ENCODE measurements around the gene PLIN4. TPM values are rescaled to one million over a fixed set of nuclear protein-coding genes. Genes with fewer than 3 reads are reported as not detected.

PLIN4 gene
- polyA plus RNA-seq, 4 donors = 0.50 to 16.9 (median 1.1) TPM

DNA sequence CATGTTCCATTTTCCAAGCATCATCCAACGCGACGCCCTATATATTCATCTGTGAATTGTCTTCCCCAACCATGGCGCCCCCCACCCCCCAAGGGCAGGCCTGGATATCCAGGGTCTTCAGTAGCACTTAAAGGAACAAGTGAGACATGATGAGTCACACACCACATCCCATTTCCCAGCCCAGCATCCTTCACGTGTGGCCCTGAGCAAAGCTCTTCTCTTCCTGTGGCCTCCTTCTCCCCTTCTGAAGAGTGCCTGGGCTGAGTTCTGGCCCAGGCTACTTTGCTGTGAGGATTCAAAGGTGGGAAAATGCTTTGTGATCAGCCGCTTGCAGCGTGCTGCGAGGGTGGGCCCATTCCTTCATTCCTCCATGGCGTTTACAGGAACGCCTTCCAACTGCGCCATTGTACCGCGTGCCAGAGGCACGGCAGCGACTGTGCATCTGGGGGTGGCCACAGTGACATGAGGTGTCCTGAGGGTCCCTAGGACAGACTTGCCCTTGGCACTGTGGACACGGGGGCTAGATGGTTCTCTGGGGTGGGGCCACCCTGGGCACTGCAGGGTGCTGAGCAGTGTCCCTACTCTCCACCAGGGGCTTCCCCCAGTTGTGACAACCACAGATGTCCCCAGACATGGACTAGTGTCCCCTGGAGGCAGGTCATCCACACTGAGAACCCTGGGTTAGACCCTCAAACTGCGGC, 11.7 kb downstream of the PLIN4 start:
- no peak for DNase-seq
- peaks cover 0 to 48% (median 3%) of the 10 kb centered on the region in 3 donors for H3K36me3 ChIP-seq (ENCODE audit: control insufficient read depth in 3 of 3, insufficient read depth in 2 of 3, low read depth in 1 of 3, low read length in 3 of 3)
- WGBS, 3 donors = 85 to 87% (median 85%) methylated on average over 17 of the region's 17 CpGs
- H3K4me3 ChIP-seq (ENCODE audit: low read depth in 1 of 3, low read length in 3 of 3) = no peak overlapping the region
- H3K27me3 ChIP-seq (ENCODE audit: control insufficient read depth in 3 of 3, insufficient read depth in 3 of 3, low read length in 3 of 3) = no peaks in the 10 kb centered on the region
- no peak overlapping the region for H3K27ac ChIP-seq (ENCODE audit: low read depth in 1 of 3, low read length in 2 of 3)
- H3K9me3 ChIP-seq (ENCODE audit: control insufficient read depth in 2 of 2, insufficient read depth in 1 of 2, low read depth in 1 of 2, low read length in 1 of 2) = no peaks in the 10 kb centered on the region
- no peak for FAIRE-seq
- no peaks in the 10 kb centered on the region for H3K4me1 ChIP-seq (ENCODE audit: control insufficient read depth in 3 of 3, insufficient read depth in 2 of 3, low read depth in 1 of 3, low read length in 2 of 3)

DNA sequence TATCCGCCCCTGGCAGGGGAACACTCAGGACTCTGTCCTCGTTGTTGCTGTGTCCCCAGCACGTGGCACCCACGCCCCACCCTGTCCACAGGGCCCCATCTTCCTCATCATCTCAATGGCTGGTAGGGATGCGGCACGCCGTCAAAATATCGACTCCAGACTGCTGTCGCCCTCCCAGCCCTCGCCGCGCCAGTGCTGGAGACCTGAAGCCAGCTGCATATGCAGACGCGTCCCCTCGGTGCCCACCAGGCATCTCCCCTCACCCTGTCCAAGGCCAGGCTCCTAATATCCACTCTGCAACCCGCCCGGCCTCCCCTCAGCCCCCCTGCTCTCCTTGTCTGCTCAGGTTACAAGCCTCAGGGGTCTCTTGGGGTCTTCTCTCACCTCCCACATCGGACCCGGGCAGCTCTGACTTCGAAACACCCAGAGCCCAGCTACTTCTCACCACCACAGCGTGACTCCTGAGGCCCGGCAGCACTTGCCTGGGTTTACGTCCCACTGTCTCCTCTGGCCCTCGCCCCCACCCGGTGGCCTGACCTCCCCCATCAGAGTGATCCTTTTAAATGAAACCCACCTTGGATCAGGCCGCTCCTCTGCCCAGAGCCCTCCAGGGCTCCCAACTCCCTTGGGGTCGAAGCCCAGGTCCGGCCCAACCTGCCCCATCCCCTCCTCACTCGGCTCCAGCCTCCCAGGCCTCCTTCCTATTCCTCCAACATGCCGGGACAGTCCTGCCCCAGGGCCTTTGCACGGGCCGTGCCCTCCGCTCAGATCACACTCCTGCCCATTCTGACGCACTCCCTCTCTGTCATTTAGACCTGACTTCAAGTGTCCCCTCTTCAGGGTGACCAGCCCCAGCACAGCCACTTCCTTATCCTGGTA, 12.5 kb downstream of the PLIN4 start:
- no peak for FAIRE-seq
- peaks cover 2 to 56% (median 4%) of the 10 kb centered on the region in 3 donors for H3K36me3 ChIP-seq (ENCODE audit: control insufficient read depth in 3 of 3, insufficient read depth in 2 of 3, low read depth in 1 of 3, low read length in 3 of 3)
- H3K27me3 ChIP-seq (ENCODE audit: control insufficient read depth in 3 of 3, insufficient read depth in 3 of 3, low read length in 3 of 3) = no peaks in the 10 kb centered on the region
- no peak overlapping the region for H3K27ac ChIP-seq (ENCODE audit: low read depth in 1 of 3, low read length in 2 of 3)
- no peak for DNase-seq
- H3K4me1 ChIP-seq (ENCODE audit: control insufficient read depth in 3 of 3, insufficient read depth in 2 of 3, low read depth in 1 of 3, low read length in 2 of 3) = no peaks in the 10 kb centered on the region
- no peak overlapping the region for H3K4me3 ChIP-seq (ENCODE audit: low read depth in 1 of 3, low read length in 3 of 3)
- H3K9me3 ChIP-seq (ENCODE audit: control insufficient read depth in 2 of 2, insufficient read depth in 1 of 2, low read depth in 1 of 2, low read length in 1 of 2) = no peaks in the 10 kb centered on the region
- WGBS, 3 donors = 94 to 95% (median 94%) methylated on average over 34 of the region's 34 CpGs

DNA sequence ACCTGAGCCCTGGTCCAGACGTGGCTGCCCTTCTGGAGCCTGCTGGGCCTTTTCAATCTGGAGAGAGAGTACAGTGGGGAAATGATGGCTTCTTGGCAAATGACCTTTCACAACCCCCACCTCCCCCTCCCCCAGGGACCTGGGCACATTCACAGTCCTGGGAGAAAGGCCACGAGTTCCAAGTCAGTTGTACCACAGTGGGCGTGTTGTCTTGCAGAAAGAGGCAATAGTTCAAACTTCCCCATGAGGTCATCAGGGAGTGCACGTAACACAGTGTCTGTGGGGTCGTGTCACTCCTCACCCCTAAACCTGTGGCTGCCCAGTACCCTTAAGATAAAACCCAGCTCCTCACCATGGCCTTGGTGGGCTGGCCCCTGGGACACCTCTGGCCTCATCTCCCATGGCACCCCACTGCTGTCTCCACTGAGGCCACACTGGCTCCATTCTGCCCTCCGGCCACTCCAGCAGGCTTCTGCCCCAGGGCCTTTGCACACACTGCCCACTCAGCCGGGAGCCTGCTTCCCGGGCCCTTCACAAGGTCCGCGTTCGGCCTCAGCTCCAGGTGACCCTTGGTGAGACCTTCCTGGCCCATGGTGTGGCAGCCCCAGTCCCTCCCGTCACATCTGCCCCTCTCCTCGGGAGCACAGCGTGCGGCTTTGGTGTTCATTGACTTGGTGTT, 13.3 kb downstream of the PLIN4 start:
- WGBS, 3 donors = 76 to 90% (median 81%) methylated on average over 14 to 15 of the region's 15 CpGs
- H3K4me3 ChIP-seq (ENCODE audit: low read depth in 1 of 3, low read length in 3 of 3) = no peak overlapping the region
- H3K4me1 ChIP-seq (ENCODE audit: control insufficient read depth in 3 of 3, insufficient read depth in 2 of 3, low read depth in 1 of 3, low read length in 2 of 3) = no peaks in the 10 kb centered on the region
- FAIRE-seq (no peak), DNase-seq (no peak)
- H3K9me3 ChIP-seq (ENCODE audit: control insufficient read depth in 2 of 2, insufficient read depth in 1 of 2, low read depth in 1 of 2, low read length in 1 of 2) = no peaks in the 10 kb centered on the region
- H3K27me3 ChIP-seq (ENCODE audit: control insufficient read depth in 3 of 3, insufficient read depth in 3 of 3, low read length in 3 of 3) = no peaks in the 10 kb centered on the region
- peaks cover 2 to 63% (median 4%) of the 10 kb centered on the region in 3 donors for H3K36me3 ChIP-seq (ENCODE audit: control insufficient read depth in 3 of 3, insufficient read depth in 2 of 3, low read depth in 1 of 3, low read length in 3 of 3)
- no peak overlapping the region for H3K27ac ChIP-seq (ENCODE audit: low read depth in 1 of 3, low read length in 2 of 3)

DNA sequence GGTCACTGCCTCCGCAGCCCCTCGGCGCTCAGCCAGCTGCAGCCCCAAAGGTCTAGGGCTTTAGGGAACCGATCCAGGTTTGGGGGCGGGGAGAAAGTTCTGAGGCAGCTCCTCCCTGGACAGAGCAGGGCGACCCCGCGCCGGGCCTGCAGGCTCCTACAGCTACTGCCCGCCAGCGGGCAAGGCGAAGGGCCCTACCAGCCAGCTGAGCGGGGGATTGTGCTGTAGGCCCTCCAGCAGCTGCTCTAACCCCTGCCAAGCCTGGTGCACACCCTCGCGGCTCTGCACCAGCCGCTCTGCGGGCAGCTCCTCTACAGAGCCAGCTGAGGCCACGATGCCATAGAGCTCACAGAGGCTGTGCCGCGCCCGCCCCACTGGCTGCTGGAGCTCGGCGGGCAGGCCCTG, 14.0 kb downstream of the PLIN4 start:
- Histone ChIP-seq H3K9me3 (ENCODE audit: control insufficient read depth in 2 of 2, insufficient read depth in 1 of 2, low read depth in 1 of 2, low read length in 1 of 2) (no peaks in the 10 kb centered on the region), H3K4me3 (ENCODE audit: low read depth in 1 of 3, low read length in 3 of 3) (no peak overlapping the region), H3K4me1 (ENCODE audit: control insufficient read depth in 3 of 3, insufficient read depth in 2 of 3, low read depth in 1 of 3, low read length in 2 of 3) (no peaks in the 10 kb centered on the region), H3K36me3 (ENCODE audit: control insufficient read depth in 3 of 3, insufficient read depth in 2 of 3, low read depth in 1 of 3, low read length in 3 of 3) (peaks cover 4 to 71% (median 7%) of the 10 kb centered on the region in 3 donors), H3K27me3 (ENCODE audit: control insufficient read depth in 3 of 3, insufficient read depth in 3 of 3, low read length in 3 of 3) (no peaks in the 10 kb centered on the region), H3K27ac (ENCODE audit: low read depth in 1 of 3, low read length in 2 of 3) (no peak overlapping the region)
- FAIRE-seq = no peak
- 86 to 91% (median 91%) methylated on average over 20 to 23 of the region's 23 CpGs for WGBS, 3 donors
- no peak for DNase-seq

DNA sequence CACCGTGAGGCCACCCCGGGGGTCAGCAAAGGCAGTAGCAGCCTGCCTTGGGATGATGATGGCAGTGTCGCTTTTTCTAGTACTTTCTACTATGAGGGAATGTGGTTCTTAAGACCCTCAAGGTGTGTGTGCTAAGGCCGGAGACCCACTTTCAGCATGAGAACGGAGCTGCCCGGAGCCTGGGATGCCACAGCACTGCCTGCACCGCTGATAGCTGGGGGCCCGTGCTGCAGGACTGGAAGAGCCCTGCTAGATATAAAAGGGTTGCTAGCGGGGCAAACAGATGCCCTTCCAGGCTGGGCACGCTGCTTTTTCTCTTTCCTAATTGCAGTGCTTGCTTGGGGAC, 14.5 kb downstream of the PLIN4 start:
- Histone ChIP-seq H3K9me3 (ENCODE audit: control insufficient read depth in 2 of 2, insufficient read depth in 1 of 2, low read depth in 1 of 2, low read length in 1 of 2) (no peaks in the 10 kb centered on the region), H3K4me3 (ENCODE audit: low read depth in 1 of 3, low read length in 3 of 3) (no peak overlapping the region), H3K27me3 (ENCODE audit: control insufficient read depth in 3 of 3, insufficient read depth in 3 of 3, low read length in 3 of 3) (no peaks in the 10 kb centered on the region), H3K36me3 (ENCODE audit: control insufficient read depth in 3 of 3, insufficient read depth in 2 of 3, low read depth in 1 of 3, low read length in 3 of 3) (peaks cover 5 to 73% (median 9%) of the 10 kb centered on the region in 3 donors), H3K27ac (ENCODE audit: low read depth in 1 of 3, low read length in 2 of 3) (no peak overlapping the region), H3K4me1 (ENCODE audit: control insufficient read depth in 3 of 3, insufficient read depth in 2 of 3, low read depth in 1 of 3, low read length in 2 of 3) (no peaks in the 10 kb centered on the region)
- DNase-seq (no peak), FAIRE-seq (no peak)
- WGBS, 3 donors = 89 to 94% (median 91%) methylated on average over 10 of the region's 10 CpGs

DNA sequence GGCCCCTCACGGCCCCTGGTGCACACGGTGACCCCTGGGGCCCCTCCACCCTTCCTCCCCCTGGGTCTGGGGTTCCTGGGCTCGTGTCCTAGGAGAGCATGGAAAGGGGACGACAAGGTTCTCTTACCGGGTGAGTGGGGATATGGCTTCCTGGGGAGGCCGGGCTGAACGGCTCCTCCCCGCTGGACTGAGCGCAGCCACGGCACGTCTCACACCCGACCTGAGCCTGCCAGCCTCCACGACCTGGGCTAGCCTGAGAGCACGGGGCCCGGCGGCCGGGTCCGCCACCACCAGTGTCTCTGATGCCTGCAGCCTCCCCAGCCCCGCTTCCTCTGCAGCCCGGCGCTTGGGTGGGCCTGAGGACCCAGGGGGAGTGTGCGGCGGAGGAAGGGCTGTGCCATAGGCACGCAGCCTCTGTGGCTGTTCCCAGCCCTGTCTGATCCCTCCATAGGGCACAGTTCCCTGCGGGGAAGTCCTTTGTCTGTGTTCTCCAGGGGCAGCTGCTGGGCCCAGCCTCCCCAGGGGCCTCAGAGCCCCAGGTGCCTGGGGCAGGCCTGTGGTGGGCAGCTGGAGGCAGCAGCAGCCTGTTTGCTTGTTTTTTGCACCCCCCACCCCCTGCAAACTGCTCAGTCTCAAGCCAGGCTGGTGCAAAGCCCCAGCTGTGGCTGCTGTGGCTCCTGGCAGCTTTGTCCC, 15.0 kb downstream of the PLIN4 start:
- no peak for FAIRE-seq

DNA sequence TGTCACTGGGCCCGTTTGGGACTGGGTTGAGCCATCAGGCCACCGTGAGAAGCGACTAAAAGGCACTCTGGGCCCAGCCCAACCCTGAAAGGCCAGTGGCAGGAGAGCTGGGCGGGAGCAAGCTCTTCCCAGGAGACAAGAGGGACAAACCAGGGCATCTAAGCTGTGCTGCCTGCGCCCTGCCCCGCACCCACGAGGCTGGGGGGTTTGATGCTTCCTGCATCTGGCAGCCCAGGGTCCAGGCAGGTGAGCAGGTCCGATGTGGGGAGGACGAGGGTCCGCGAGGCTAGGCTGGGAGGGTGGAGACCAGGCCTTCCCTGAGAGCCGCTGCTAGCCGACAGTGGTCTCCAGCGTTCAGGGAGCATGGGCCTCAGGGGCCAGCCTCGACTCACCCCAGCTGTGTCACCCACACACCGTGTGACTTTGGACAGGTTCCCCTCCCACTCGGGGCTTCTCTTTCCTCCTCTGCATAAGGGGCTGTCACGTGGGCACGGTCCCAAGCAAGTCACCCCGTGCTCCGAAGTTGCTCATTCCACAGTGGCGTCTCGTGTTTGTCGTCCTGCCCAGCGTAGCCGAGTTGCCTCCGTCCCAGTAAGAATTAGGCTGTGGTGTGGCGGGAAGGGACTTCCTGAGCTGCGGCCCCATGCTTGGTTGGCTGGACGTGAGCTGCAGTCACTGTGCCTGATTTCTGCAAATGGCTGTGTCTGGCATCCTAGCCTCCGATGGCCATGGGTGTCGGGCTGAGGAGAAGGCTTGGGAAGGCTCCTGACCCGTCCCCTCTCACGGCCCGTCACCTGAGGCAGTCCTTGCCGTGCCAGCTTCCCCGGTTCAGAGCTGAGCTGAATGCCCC, 15.8 kb downstream of the PLIN4 start:
- H3K27me3 ChIP-seq (ENCODE audit: control insufficient read depth in 3 of 3, insufficient read depth in 3 of 3, low read length in 3 of 3) = no peaks in the 10 kb centered on the region
- WGBS, 3 donors = 89 to 95% (median 92%) methylated on average over 36 to 37 of the region's 37 CpGs
- DNase-seq (no peak), FAIRE-seq (no peak)
- H3K9me3 ChIP-seq (ENCODE audit: control insufficient read depth in 2 of 2, insufficient read depth in 1 of 2, low read depth in 1 of 2, low read length in 1 of 2) = no peaks in the 10 kb centered on the region
- H3K4me1 ChIP-seq (ENCODE audit: control insufficient read depth in 3 of 3, insufficient read depth in 2 of 3, low read depth in 1 of 3, low read length in 2 of 3) = no peaks in the 10 kb centered on the region
- no peak overlapping the region for H3K27ac ChIP-seq (ENCODE audit: low read depth in 1 of 3, low read length in 2 of 3)
- H3K36me3 ChIP-seq (ENCODE audit: control insufficient read depth in 3 of 3, insufficient read depth in 2 of 3, low read depth in 1 of 3, low read length in 3 of 3) = peaks cover 9 to 86% (median 16%) of the 10 kb centered on the region in 3 donors
- H3K4me3 ChIP-seq (ENCODE audit: low read depth in 1 of 3, low read length in 3 of 3) = no peak overlapping the region

More for the DNA sequence above, 15.0 kb downstream of the PLIN4 start:
- WGBS, 3 donors = 89 to 93% (median 92%) methylated on average over 23 to 25 of the region's 25 CpGs
- Histone ChIP-seq H3K27ac (ENCODE audit: low read depth in 1 of 3, low read length in 2 of 3) (no peak overlapping the region), H3K36me3 (ENCODE audit: control insufficient read depth in 3 of 3, insufficient read depth in 2 of 3, low read depth in 1 of 3, low read length in 3 of 3) (peaks cover 5 to 78% (median 12%) of the 10 kb centered on the region in 3 donors), H3K4me3 (ENCODE audit: low read depth in 1 of 3, low read length in 3 of 3) (no peak overlapping the region), H3K9me3 (ENCODE audit: control insufficient read depth in 2 of 2, insufficient read depth in 1 of 2, low read depth in 1 of 2, low read length in 1 of 2) (no peaks in the 10 kb centered on the region), H3K4me1 (ENCODE audit: control insufficient read depth in 3 of 3, insufficient read depth in 2 of 3, low read depth in 1 of 3, low read length in 2 of 3) (no peaks in the 10 kb centered on the region), H3K27me3 (ENCODE audit: control insufficient read depth in 3 of 3, insufficient read depth in 3 of 3, low read length in 3 of 3) (no peaks in the 10 kb centered on the region)
- DNase-seq = no peak

Measured in small intestine (tissue), 7 donors.